ENCODE results near the gene IFT122.

IFT122 gene

GRCh38 chr3:129525341-129525968 lies 85.4 kb downstream of the IFT122 start:
- Histone ChIP-seq H3K4me3 (ENCODE audit: low read depth, low read length, poor library complexity, severe bottlenecking) (no peak overlapping the region), H4K20me1 (ENCODE audit: insufficient read depth, low read length) (no peaks in the 10 kb centered on the region), H3K36me3 (ENCODE audit: insufficient read depth, low read length) (no peaks in the 10 kb centered on the region), H2AFZ (ENCODE audit: low read length) (no peak overlapping the region), H3K9me3 (ENCODE audit: low read length) (no peaks in the 10 kb centered on the region), H3K27me3 (ENCODE audit: insufficient read depth, low read length) (no peaks in the 10 kb centered on the region; the same call in 1 of the 2 replicates), H3K4me1 (ENCODE audit: insufficient read depth, low read length, severe bottlenecking) (peaks cover 11% of the 10 kb centered on the region), H3K4me2 (ENCODE audit: low read length) (no peak overlapping the region), H3K27ac (ENCODE audit: low read depth, low read length, poor library complexity, severe bottlenecking) (no peak overlapping the region), H3F3A (ENCODE audit: insufficient read depth, low read length) (no peaks in the 10 kb centered on the region), H3K9ac (ENCODE audit: low read length) (no peak overlapping the region), H3K79me2 (ENCODE audit: insufficient read depth, low read length) (no peaks in the 10 kb centered on the region), H3K9me2 (ENCODE audit: low read depth, low read length) (no peaks in the 10 kb centered on the region)
- TF ChIP-seq, protein P1, sequence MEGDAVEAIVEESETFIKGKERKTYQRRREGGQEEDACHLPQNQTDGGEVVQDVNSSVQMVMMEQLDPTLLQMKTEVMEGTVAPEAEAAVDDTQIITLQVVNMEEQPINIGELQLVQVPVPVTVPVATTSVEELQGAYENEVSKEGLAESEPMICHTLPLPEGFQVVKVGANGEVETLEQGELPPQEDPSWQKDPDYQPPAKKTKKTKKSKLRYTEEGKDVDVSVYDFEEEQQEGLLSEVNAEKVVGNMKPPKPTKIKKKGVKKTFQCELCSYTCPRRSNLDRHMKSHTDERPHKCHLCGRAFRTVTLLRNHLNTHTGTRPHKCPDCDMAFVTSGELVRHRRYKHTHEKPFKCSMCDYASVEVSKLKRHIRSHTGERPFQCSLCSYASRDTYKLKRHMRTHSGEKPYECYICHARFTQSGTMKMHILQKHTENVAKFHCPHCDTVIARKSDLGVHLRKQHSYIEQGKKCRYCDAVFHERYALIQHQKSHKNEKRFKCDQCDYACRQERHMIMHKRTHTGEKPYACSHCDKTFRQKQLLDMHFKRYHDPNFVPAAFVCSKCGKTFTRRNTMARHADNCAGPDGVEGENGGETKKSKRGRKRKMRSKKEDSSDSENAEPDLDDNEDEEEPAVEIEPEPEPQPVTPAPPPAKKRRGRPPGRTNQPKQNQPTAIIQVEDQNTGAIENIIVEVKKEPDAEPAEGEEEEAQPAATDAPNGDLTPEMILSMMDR (IDR thresholded peaks at IDR 0.05; ENCODE audit: low read length) = no peak
- TF ChIP-seq EZH2 (IDR thresholded peaks at IDR 0.05; ENCODE audit: borderline replicate concordance, low read length) = no peak

DNA sequence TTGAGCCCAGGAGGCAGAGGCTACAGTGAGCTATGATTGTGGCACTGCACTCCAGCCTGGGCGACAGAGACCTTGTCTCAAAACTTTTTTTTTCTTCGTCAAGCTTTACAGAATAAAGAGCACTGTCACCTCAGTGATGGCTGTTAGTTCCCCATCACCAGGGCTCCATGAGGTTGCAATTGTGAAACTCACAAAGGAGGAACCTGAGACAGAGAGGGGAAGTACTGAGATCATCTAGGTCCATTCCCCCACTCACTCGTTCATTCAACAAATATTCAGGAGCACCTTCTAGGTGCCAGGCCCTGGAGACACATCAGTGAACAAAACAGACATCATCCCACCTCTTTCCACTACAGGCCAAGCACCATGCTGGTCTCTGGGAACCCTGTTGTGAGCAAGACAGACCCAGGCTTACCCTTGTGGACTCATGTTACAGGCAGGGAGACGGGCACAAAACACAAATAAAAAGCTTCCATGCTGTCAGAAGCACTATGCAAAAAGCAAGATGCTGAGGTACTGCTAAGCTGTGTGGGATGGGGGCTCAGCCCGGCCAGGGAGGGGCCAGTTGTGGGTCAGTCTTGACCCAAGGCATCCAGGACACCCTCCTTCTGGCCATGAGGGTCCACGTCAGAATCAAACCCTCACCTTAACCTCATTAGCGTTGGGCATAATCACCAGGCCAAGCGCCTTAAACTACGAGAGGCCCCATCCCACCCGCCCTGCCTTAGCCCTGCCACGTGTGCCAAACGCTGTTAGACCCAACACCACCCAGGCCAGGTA lies 86.3 kb downstream of the IFT122 start:
- TF ChIP-seq EZH2 (IDR thresholded peaks at IDR 0.05; ENCODE audit: borderline replicate concordance, low read length) = no peak
- TF ChIP-seq, protein P1 (IDR thresholded peaks at IDR 0.05; ENCODE audit: low read length) = no peak

DNA sequence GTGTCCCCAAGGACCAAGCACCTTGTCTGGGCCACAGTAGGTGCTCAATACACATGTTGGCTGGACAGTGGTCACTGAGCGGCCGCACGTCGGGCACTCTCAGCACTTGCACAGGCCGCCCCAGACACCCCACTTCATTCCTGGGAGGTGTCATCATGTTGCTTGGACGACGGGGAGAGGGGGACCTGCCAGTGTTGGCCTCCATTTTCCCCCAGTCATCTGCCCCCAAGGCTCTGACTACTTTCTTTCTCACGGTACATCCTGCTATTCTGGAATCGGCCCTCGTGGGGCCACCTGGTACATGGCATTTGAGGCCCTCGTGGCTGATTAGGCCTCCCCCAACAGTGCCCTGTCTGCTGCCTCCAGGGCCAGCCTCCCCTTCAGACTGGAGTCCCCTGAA lies 87.2 kb downstream of the IFT122 start:
- no peaks in the 10 kb centered on the region for H3K9me2 ChIP-seq (ENCODE audit: low read depth, low read length)
- TF ChIP-seq EZH2 (IDR thresholded peaks at IDR 0.05; ENCODE audit: borderline replicate concordance, low read length) = no peak
- TF ChIP-seq, protein P1 (IDR thresholded peaks at IDR 0.05; ENCODE audit: low read length) = no peak
- no peaks in the 10 kb centered on the region for H3F3A ChIP-seq (ENCODE audit: insufficient read depth, low read length)
- no peaks in the 10 kb centered on the region for H3K9me3 ChIP-seq (ENCODE audit: low read length)
- H3K36me3 ChIP-seq (ENCODE audit: insufficient read depth, low read length) = no peaks in the 10 kb centered on the region
- no peak overlapping the region for H3K9ac ChIP-seq (ENCODE audit: low read length)
- H3K4me1 ChIP-seq (ENCODE audit: insufficient read depth, low read length, severe bottlenecking) = peaks cover 11% of the 10 kb centered on the region
- H3K79me2 ChIP-seq (ENCODE audit: insufficient read depth, low read length) = no peaks in the 10 kb centered on the region
- no peak overlapping the region for H3K27ac ChIP-seq (ENCODE audit: low read depth, low read length, poor library complexity, severe bottlenecking)
- H3K4me2 ChIP-seq (ENCODE audit: low read length) = no peak overlapping the region
- no peaks in the 10 kb centered on the region; the same call in 1 of the 2 replicates for H3K27me3 ChIP-seq (ENCODE audit: insufficient read depth, low read length)
- H2AFZ ChIP-seq (ENCODE audit: low read length) = no peak overlapping the region
- H4K20me1 ChIP-seq (ENCODE audit: insufficient read depth, low read length) = no peaks in the 10 kb centered on the region
- no peak overlapping the region for H3K4me3 ChIP-seq (ENCODE audit: low read depth, low read length, poor library complexity, severe bottlenecking)

More for the DNA sequence above, 86.3 kb downstream of the IFT122 start:
- Histone ChIP-seq H3K4me1 (ENCODE audit: insufficient read depth, low read length, severe bottlenecking) (peaks cover 11% of the 10 kb centered on the region), H3K36me3 (ENCODE audit: insufficient read depth, low read length) (no peaks in the 10 kb centered on the region), H3K27me3 (ENCODE audit: insufficient read depth, low read length) (no peaks in the 10 kb centered on the region; the same call in 1 of the 2 replicates), H3K79me2 (ENCODE audit: insufficient read depth, low read length) (no peaks in the 10 kb centered on the region), H3K9me2 (ENCODE audit: low read depth, low read length) (no peaks in the 10 kb centered on the region), H2AFZ (ENCODE audit: low read length) (no peak overlapping the region), H3K27ac (ENCODE audit: low read depth, low read length, poor library complexity, severe bottlenecking) (peak overlapping the region; percentile 19), H4K20me1 (ENCODE audit: insufficient read depth, low read length) (no peaks in the 10 kb centered on the region), H3K4me2 (ENCODE audit: low read length) (peak overlapping the region; percentile 38; the same call in 1 of the 2 replicates), H3F3A (ENCODE audit: insufficient read depth, low read length) (no peaks in the 10 kb centered on the region), H3K4me3 (ENCODE audit: low read depth, low read length, poor library complexity, severe bottlenecking) (no peak overlapping the region), H3K9ac (ENCODE audit: low read length) (no peak overlapping the region), H3K9me3 (ENCODE audit: low read length) (no peaks in the 10 kb centered on the region)
